ENCODE data around the gene SMIM29. TPM values are rescaled to one million over a fixed set of nuclear protein-coding genes. Genes with fewer than 3 reads are reported as not detected.

SMIM29 gene
- total and polyA plus RNA-seq, 2 donors (not counting 3 experiments of a cell fraction or from before 2014, with no cell fraction given), result 37.6 to 75.2 TPM

DNA sequence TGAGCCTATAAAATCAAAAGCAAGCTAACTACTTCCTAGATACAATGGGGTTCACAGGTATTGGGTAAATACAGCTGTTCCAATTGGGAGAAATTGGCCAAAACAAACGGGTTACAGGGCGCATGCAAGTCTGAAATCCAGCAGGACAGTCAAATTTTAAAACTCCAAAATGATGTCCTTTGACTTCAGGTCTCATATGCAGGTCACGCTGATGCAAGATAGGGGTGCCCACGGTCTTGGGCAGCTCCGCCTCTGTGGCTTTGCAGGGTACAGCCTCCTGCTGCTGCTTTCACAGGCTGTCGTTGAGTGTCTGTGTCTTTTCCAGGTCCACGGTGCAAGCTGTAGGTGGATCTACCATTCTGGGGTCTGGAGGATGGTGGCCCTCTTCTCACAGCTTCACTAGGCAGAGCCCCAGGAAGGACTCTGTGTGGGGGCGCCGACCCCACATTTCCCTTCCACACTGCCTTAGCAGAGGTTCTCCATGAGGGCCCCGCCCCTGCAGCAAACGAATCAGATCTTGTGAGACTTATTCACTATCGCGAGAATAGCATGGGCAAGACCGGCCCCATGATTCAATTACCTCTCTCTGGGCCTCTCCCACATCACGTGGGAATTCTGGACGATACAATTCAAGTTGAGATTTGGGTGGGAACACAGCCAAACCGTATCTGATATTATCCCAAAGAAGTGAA lies 11.9 kb upstream of the SMIM29 start:
- no peak for TF ChIP-seq MYC (IDR thresholded peaks at IDR 0.05; ENCODE audit: low read depth, low read length)
- TF ChIP-seq, protein P1, sequence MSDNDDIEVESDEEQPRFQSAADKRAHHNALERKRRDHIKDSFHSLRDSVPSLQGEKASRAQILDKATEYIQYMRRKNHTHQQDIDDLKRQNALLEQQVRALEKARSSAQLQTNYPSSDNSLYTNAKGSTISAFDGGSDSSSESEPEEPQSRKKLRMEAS (IDR thresholded peaks at IDR 0.05; ENCODE audit: insufficient read depth, insufficient read length), result no peak
- TF ChIP-seq JUN (IDR thresholded peaks at IDR 0.05; ENCODE audit: borderline replicate concordance, insufficient read depth, insufficient read length, low read depth), result no peak
- TF ChIP-seq, protein P2, sequence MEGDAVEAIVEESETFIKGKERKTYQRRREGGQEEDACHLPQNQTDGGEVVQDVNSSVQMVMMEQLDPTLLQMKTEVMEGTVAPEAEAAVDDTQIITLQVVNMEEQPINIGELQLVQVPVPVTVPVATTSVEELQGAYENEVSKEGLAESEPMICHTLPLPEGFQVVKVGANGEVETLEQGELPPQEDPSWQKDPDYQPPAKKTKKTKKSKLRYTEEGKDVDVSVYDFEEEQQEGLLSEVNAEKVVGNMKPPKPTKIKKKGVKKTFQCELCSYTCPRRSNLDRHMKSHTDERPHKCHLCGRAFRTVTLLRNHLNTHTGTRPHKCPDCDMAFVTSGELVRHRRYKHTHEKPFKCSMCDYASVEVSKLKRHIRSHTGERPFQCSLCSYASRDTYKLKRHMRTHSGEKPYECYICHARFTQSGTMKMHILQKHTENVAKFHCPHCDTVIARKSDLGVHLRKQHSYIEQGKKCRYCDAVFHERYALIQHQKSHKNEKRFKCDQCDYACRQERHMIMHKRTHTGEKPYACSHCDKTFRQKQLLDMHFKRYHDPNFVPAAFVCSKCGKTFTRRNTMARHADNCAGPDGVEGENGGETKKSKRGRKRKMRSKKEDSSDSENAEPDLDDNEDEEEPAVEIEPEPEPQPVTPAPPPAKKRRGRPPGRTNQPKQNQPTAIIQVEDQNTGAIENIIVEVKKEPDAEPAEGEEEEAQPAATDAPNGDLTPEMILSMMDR (IDR thresholded peaks at IDR 0.05; ENCODE audit: extremely low read depth in 1 of 2, insufficient read depth in 1 of 2, low read depth in 1 of 2, low read length in 2 of 2), result no peak
- no peak for TF ChIP-seq POLR2AphosphoS5 (IDR thresholded peaks at IDR 0.05; ENCODE audit: insufficient read depth, low read depth, low read length)
- TF ChIP-seq EZH2 (IDR thresholded peaks at IDR 0.05; ENCODE audit: borderline replicate concordance, low read depth, low read length, severe bottlenecking), result no peak
- TF ChIP-seq GATA2 (IDR thresholded peaks at IDR 0.05; ENCODE audit: insufficient read depth, insufficient read length, low read depth, low read length), result no peak
- TF ChIP-seq FOS (IDR thresholded peaks at IDR 0.05; ENCODE audit: borderline replicate concordance, insufficient read depth, low read length), result no peak
- TF ChIP-seq POLR2A (IDR thresholded peaks at IDR 0.05; ENCODE audit: low read depth, low read length), result no peak
- Histone ChIP-seq H3K4me2 (ENCODE audit: insufficient read depth, low read length) (no peak overlapping the region), H3K4me3 (replicated peaks in 1 of 3; ENCODE audit: insufficient read depth in 1 of 3, low read depth in 1 of 3, low read length in 3 of 3) (no peak overlapping the region), H2AFZ (ENCODE audit: low read depth, low read length) (no peak overlapping the region), H3K27me3 (ENCODE audit: control insufficient read depth in 2 of 2, insufficient read depth in 2 of 2, low read length in 2 of 2) (no peaks in the 10 kb centered on the region), H3K4me1 (ENCODE audit: control insufficient read depth, extremely low read depth, insufficient read depth, low read length) (no peaks in the 10 kb centered on the region), H4K20me1 (replicated peaks; ENCODE audit: control insufficient read depth, extremely low read depth, insufficient read depth, low read length) (no peaks in the 10 kb centered on the region), H3K36me3 (ENCODE audit: control insufficient read depth in 2 of 2, extremely low read depth in 1 of 2, insufficient read depth in 2 of 2, low read length in 2 of 2) (no peaks in the 10 kb centered on the region), H3K9me3 (replicated peaks; ENCODE audit: control insufficient read depth, insufficient read depth, low read length) (no peaks in the 10 kb centered on the region), H3K9ac (replicated peaks; ENCODE audit: extremely low read depth, insufficient read depth, low read length) (no peak overlapping the region), H3K9me1 (replicated peaks; ENCODE audit: control insufficient read depth, extremely low read depth, insufficient read depth, low read length) (no peaks in the 10 kb centered on the region), H3K79me2 (ENCODE audit: control insufficient read depth, insufficient read depth, low read length) (no peaks in the 10 kb centered on the region), H3K27ac (ENCODE audit: insufficient read depth, low read depth, low read length) (no peak overlapping the region)
- ChIA-PET POLR2A (no interaction called here), CTCF (interaction anchor here (1.6 kb wide), 1 partner anchor 154 kb away, joined by 6 read pairs; no protein-coding TSS in a partner anchor)
- no TSS peak for BruUV-seq (replicated peaks)
- dilution Hi-C loops (cut with MboI; ENCODE audit: extremely low pct_ligation_motif_present, low sequenced_read_pairs) (no loop called here), intact Hi-C loops (cut with micrococcal nuclease) (no loop called here)
- FAIRE-seq (no peak), DNase-seq (ENCODE audit: low read depth, low spot score) (no peak)
